ENCODE results near the gene GSKIP.

DNA sequence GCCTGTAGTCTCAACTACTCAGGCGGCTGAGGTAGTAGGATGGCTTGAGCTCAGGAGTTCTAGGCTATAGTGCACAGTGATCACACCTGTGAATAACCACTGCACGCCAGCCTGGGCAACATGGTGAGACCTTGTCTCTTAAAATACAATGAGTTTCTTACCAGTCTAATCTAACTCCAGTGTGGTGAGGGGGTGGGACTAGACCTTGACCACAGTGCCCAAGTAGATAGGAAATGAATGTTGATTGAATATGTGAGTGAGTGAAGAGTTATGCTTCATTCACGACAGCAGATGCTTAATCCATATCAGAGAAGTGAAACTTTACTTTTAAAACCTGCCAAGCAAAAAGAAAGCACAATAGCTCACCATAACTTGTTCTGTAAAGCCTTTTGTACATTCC lies 17.4 kb downstream of the GSKIP start:
- TF ChIP-seq, protein P1, sequence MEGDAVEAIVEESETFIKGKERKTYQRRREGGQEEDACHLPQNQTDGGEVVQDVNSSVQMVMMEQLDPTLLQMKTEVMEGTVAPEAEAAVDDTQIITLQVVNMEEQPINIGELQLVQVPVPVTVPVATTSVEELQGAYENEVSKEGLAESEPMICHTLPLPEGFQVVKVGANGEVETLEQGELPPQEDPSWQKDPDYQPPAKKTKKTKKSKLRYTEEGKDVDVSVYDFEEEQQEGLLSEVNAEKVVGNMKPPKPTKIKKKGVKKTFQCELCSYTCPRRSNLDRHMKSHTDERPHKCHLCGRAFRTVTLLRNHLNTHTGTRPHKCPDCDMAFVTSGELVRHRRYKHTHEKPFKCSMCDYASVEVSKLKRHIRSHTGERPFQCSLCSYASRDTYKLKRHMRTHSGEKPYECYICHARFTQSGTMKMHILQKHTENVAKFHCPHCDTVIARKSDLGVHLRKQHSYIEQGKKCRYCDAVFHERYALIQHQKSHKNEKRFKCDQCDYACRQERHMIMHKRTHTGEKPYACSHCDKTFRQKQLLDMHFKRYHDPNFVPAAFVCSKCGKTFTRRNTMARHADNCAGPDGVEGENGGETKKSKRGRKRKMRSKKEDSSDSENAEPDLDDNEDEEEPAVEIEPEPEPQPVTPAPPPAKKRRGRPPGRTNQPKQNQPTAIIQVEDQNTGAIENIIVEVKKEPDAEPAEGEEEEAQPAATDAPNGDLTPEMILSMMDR (tag by site-specific recombination; IDR thresholded peaks at IDR 0.05) = no peak
- TF ChIP-seq ZNF121 (tag by site-specific recombination; IDR thresholded peaks at IDR 0.05) = no peak
- TF ChIP-seq, protein P2, sequence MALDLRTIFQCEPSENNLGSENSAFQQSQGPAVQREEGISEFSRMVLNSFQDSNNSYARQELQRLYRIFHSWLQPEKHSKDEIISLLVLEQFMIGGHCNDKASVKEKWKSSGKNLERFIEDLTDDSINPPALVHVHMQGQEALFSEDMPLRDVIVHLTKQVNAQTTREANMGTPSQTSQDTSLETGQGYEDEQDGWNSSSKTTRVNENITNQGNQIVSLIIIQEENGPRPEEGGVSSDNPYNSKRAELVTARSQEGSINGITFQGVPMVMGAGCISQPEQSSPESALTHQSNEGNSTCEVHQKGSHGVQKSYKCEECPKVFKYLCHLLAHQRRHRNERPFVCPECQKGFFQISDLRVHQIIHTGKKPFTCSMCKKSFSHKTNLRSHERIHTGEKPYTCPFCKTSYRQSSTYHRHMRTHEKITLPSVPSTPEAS (tag by site-specific recombination; IDR thresholded peaks at IDR 0.05) = no peak
- TF ChIP-seq ZNF510 (tag by site-specific recombination; IDR thresholded peaks at IDR 0.05; ENCODE audit: insufficient replicate concordance) = no peak
- TF ChIP-seq ZNF561 (tag by site-specific recombination; IDR thresholded peaks at IDR 0.05; ENCODE audit: borderline replicate concordance) = no peak
- no peak for TF ChIP-seq YY1 (tag by site-specific recombination; IDR thresholded peaks at IDR 0.05)
- no peak for TF ChIP-seq ZNF394 (tag by site-specific recombination; IDR thresholded peaks at IDR 0.05; ENCODE audit: borderline replicate concordance)
- no peak for TF ChIP-seq TCF7L2 (IDR thresholded peaks at IDR 0.05; ENCODE audit: borderline replicate concordance, low read depth, low read length)
- no peak for TF ChIP-seq ZFP69B (tag by site-specific recombination; IDR thresholded peaks at IDR 0.05)
- no peak for TF ChIP-seq MYNN (tag by site-specific recombination; IDR thresholded peaks at IDR 0.05; ENCODE audit: borderline replicate concordance)
- no peak for TF ChIP-seq MEIS1 (CRISPR knock-in tag; IDR thresholded peaks at IDR 0.05; ENCODE audit: borderline replicate concordance)
